ENCODE measurements around the gene MAGI1. TPM values are rescaled to one million over a fixed set of nuclear protein-coding genes. Genes with fewer than 3 reads are reported as not detected.

The MAGI1 gene
- total and polyA plus RNA-seq, 4 donors: 5.0 to 69.2 (median 28.5) TPM

- ATAC-seq (ENCODE audit: low FRiP score): no peak
- DNase-seq: no peak
Observed at GRCh38 chr3:65927576-65927975, 111.1 kb downstream of the MAGI1 start.

GRCh38 chr3:65925254-65925954, 113.3 kb downstream of the MAGI1 start:
- 70 to 81% methylated on average over 3 of the region's 3 CpGs for WGBS, 2 donors
- ATAC-seq (ENCODE audit: low FRiP score) (no peak), DNase-seq (no peak)
- no peak overlapping the region for H3K27ac ChIP-seq (ENCODE audit: low read depth in 1 of 2, low read length in 2 of 2)
- intact Hi-C loops (cut with DNase I): no loop called here
- H3K9me3 ChIP-seq (ENCODE audit: control insufficient read depth, low read length): no peaks in the 10 kb centered on the region
- no peak overlapping the region for H3K4me3 ChIP-seq (ENCODE audit: low read length in 2 of 2)
- no peaks in the 10 kb centered on the region for H3K27me3 ChIP-seq (ENCODE audit: control insufficient read depth in 1 of 2, insufficient read depth in 2 of 2, low read length in 1 of 2)
- no peaks in the 10 kb centered on the region for H3K36me3 ChIP-seq (ENCODE audit: control insufficient read depth in 1 of 2, insufficient read depth in 2 of 2, low read length in 1 of 2)
- H3K4me1 ChIP-seq (ENCODE audit: control insufficient read depth in 1 of 2, insufficient read depth in 2 of 2, low read length in 2 of 2): no peaks in the 10 kb centered on the region

More at GRCh38 chr3:65927576-65927975, 111.1 kb downstream of the MAGI1 start:
- no peaks in the 10 kb centered on the region for H3K36me3 ChIP-seq (ENCODE audit: control insufficient read depth in 1 of 2, insufficient read depth in 2 of 2, low read length in 1 of 2)
- intact Hi-C loops (cut with DNase I): no loop called here
- H3K4me3 ChIP-seq (ENCODE audit: low read length in 2 of 2): no peak overlapping the region
- H3K27ac ChIP-seq (ENCODE audit: low read depth in 1 of 2, low read length in 2 of 2): no peak overlapping the region
- no peaks in the 10 kb centered on the region for H3K9me3 ChIP-seq (ENCODE audit: control insufficient read depth, low read length)
- 96 to 98% methylated on average over 1 of the region's 1 CpG for WGBS, 2 donors
- H3K27me3 ChIP-seq (ENCODE audit: control insufficient read depth in 1 of 2, insufficient read depth in 2 of 2, low read length in 1 of 2): no peaks in the 10 kb centered on the region
- H3K4me1 ChIP-seq (ENCODE audit: control insufficient read depth in 1 of 2, insufficient read depth in 2 of 2, low read length in 2 of 2): no peaks in the 10 kb centered on the region

GRCh38 chr3:65924762-65925161, 114.0 kb downstream of the MAGI1 start:
- no peaks in the 10 kb centered on the region for H3K36me3 ChIP-seq (ENCODE audit: control insufficient read depth in 1 of 2, insufficient read depth in 2 of 2, low read length in 1 of 2)
- H3K4me3 ChIP-seq (ENCODE audit: low read length in 2 of 2): no peak overlapping the region
- intact Hi-C loops (cut with DNase I): no loop called here
- no peak for DNase-seq
- H3K27me3 ChIP-seq (ENCODE audit: control insufficient read depth in 1 of 2, insufficient read depth in 2 of 2, low read length in 1 of 2): no peaks in the 10 kb centered on the region
- H3K27ac ChIP-seq (ENCODE audit: low read depth in 1 of 2, low read length in 2 of 2): no peak overlapping the region
- no peak for ATAC-seq (ENCODE audit: low FRiP score)
- H3K4me1 ChIP-seq (ENCODE audit: control insufficient read depth in 1 of 2, insufficient read depth in 2 of 2, low read length in 2 of 2): no peaks in the 10 kb centered on the region
- 91 to 92% methylated on average over 4 of the region's 4 CpGs for WGBS, 2 donors
- H3K9me3 ChIP-seq (ENCODE audit: control insufficient read depth, low read length): no peaks in the 10 kb centered on the region

GRCh38 chr3:65922441-65922840, 116.3 kb downstream of the MAGI1 start:
- 83 to 91% methylated on average over 2 of the region's 2 CpGs for WGBS, 2 donors
- no peak for DNase-seq
- Histone ChIP-seq H3K9me3 (ENCODE audit: control insufficient read depth, low read length) (no peaks in the 10 kb centered on the region), H3K4me3 (ENCODE audit: low read length in 2 of 2) (no peak overlapping the region), H3K4me1 (ENCODE audit: control insufficient read depth in 1 of 2, insufficient read depth in 2 of 2, low read length in 2 of 2) (no peaks in the 10 kb centered on the region), H3K27me3 (ENCODE audit: control insufficient read depth in 1 of 2, insufficient read depth in 2 of 2, low read length in 1 of 2) (no peaks in the 10 kb centered on the region), H3K36me3 (ENCODE audit: control insufficient read depth in 1 of 2, insufficient read depth in 2 of 2, low read length in 1 of 2) (no peaks in the 10 kb centered on the region), H3K27ac (ENCODE audit: low read depth in 1 of 2, low read length in 2 of 2) (no peak overlapping the region)
- no peak for ATAC-seq (ENCODE audit: low FRiP score)
- intact Hi-C loops (cut with DNase I): no loop called here

GRCh38 chr3:65919826-65920225, 118.9 kb downstream of the MAGI1 start:
- no peak for ATAC-seq (ENCODE audit: low FRiP score)
- Histone ChIP-seq H3K4me3 (ENCODE audit: low read length in 2 of 2) (no peak overlapping the region), H3K27me3 (ENCODE audit: control insufficient read depth in 1 of 2, insufficient read depth in 2 of 2, low read length in 1 of 2) (no peaks in the 10 kb centered on the region), H3K4me1 (ENCODE audit: control insufficient read depth in 1 of 2, insufficient read depth in 2 of 2, low read length in 2 of 2) (no peaks in the 10 kb centered on the region), H3K9me3 (ENCODE audit: control insufficient read depth, low read length) (no peaks in the 10 kb centered on the region), H3K36me3 (ENCODE audit: control insufficient read depth in 1 of 2, insufficient read depth in 2 of 2, low read length in 1 of 2) (no peaks in the 10 kb centered on the region), H3K27ac (ENCODE audit: low read depth in 1 of 2, low read length in 2 of 2) (no peak overlapping the region)
- intact Hi-C loops (cut with DNase I): no loop called here
- WGBS, 2 donors: 17 to 47% methylated on average over 2 of the region's 2 CpGs
- DNase-seq: no peak

GRCh38 chr3:65915477-65915876, 123.2 kb downstream of the MAGI1 start:
- DNase-seq (no peak), ATAC-seq (ENCODE audit: low FRiP score) (no peak)
- 86 to 91% methylated on average over 2 of the region's 2 CpGs for WGBS, 2 donors
- Histone ChIP-seq H3K36me3 (ENCODE audit: control insufficient read depth in 1 of 2, insufficient read depth in 2 of 2, low read length in 1 of 2) (no peaks in the 10 kb centered on the region), H3K9me3 (ENCODE audit: control insufficient read depth, low read length) (no peaks in the 10 kb centered on the region), H3K27me3 (ENCODE audit: control insufficient read depth in 1 of 2, insufficient read depth in 2 of 2, low read length in 1 of 2) (no peaks in the 10 kb centered on the region), H3K4me3 (ENCODE audit: low read length in 2 of 2) (no peak overlapping the region), H3K27ac (ENCODE audit: low read depth in 1 of 2, low read length in 2 of 2) (no peak overlapping the region), H3K4me1 (ENCODE audit: control insufficient read depth in 1 of 2, insufficient read depth in 2 of 2, low read length in 2 of 2) (no peaks in the 10 kb centered on the region)
- intact Hi-C loops (cut with DNase I): no loop called here

GRCh38 chr3:65914740-65915367, 123.9 kb downstream of the MAGI1 start:
- H3K36me3 ChIP-seq (ENCODE audit: control insufficient read depth in 1 of 2, insufficient read depth in 2 of 2, low read length in 1 of 2): no peaks in the 10 kb centered on the region
- 91 to 93% methylated on average over 3 of the region's 3 CpGs for WGBS, 2 donors
- ATAC-seq (ENCODE audit: low FRiP score) (no peak), DNase-seq (no peak)
- intact Hi-C loops (cut with DNase I): no loop called here
- H3K27me3 ChIP-seq (ENCODE audit: control insufficient read depth in 1 of 2, insufficient read depth in 2 of 2, low read length in 1 of 2): no peaks in the 10 kb centered on the region
- no peak overlapping the region for H3K27ac ChIP-seq (ENCODE audit: low read depth in 1 of 2, low read length in 2 of 2)
- H3K9me3 ChIP-seq (ENCODE audit: control insufficient read depth, low read length): no peaks in the 10 kb centered on the region
- no peak overlapping the region for H3K4me3 ChIP-seq (ENCODE audit: low read length in 2 of 2)
- no peaks in the 10 kb centered on the region for H3K4me1 ChIP-seq (ENCODE audit: control insufficient read depth in 1 of 2, insufficient read depth in 2 of 2, low read length in 2 of 2)

- DNase-seq (no peak), ATAC-seq (ENCODE audit: low FRiP score) (no peak)
- no peak overlapping the region for H3K4me3 ChIP-seq (ENCODE audit: low read length in 2 of 2)
- no peak overlapping the region for H3K27ac ChIP-seq (ENCODE audit: low read depth in 1 of 2, low read length in 2 of 2)
- H3K9me3 ChIP-seq (ENCODE audit: control insufficient read depth, low read length): no peaks in the 10 kb centered on the region
- no peaks in the 10 kb centered on the region for H3K4me1 ChIP-seq (ENCODE audit: control insufficient read depth in 1 of 2, insufficient read depth in 2 of 2, low read length in 2 of 2)
- intact Hi-C loops (cut with DNase I): no loop called here
- H3K36me3 ChIP-seq (ENCODE audit: control insufficient read depth in 1 of 2, insufficient read depth in 2 of 2, low read length in 1 of 2): no peaks in the 10 kb centered on the region
- H3K27me3 ChIP-seq (ENCODE audit: control insufficient read depth in 1 of 2, insufficient read depth in 2 of 2, low read length in 1 of 2): no peaks in the 10 kb centered on the region
- 60 to 70% methylated on average over 5 of the region's 5 CpGs for WGBS, 2 donors
Observed at GRCh38 chr3:65914032-65914739, 124.5 kb downstream of the MAGI1 start.
